Suprapubic skin (tissue), 4 donors: ENCODE measurements around the gene LYST.

ENCODE experiments used
- POLR2A ChIP-seq, 2 donors: fragments of 450-650 bp; IDR thresholded peaks; one replicate each; pipeline ENCODE4 v1.6.1; 2017; ENCODE audit warnings: antibody characterized with exemption in 2 of 2, mild to moderate bottlenecking in 2 of 2, moderate library complexity in 2 of 2
- POLR2AphosphoS5 ChIP-seq, 3 donors: sonication (generic); formaldehyde crosslinking; IDR thresholded peaks; one replicate each; pipeline ENCODE4 v1.6.1; 2017; ENCODE audit warnings: antibody characterized with exemption in 3 of 3
- TF ChIP-seq, protein P1 (sequence below), 2 donors: fragments of 200-600 bp in 1 of 2; fragments of 450-650 bp in 1 of 2; sonication (generic) in 1 of 2; IDR thresholded peaks; one replicate each; pipeline ENCODE4 v1.5.1; 2016 to 2019; ENCODE audit warnings: antibody characterized with exemption in 2 of 2, mild to moderate bottlenecking in 1 of 2, moderate library complexity in 1 of 2

- TF ChIP-seq, protein P1, sequence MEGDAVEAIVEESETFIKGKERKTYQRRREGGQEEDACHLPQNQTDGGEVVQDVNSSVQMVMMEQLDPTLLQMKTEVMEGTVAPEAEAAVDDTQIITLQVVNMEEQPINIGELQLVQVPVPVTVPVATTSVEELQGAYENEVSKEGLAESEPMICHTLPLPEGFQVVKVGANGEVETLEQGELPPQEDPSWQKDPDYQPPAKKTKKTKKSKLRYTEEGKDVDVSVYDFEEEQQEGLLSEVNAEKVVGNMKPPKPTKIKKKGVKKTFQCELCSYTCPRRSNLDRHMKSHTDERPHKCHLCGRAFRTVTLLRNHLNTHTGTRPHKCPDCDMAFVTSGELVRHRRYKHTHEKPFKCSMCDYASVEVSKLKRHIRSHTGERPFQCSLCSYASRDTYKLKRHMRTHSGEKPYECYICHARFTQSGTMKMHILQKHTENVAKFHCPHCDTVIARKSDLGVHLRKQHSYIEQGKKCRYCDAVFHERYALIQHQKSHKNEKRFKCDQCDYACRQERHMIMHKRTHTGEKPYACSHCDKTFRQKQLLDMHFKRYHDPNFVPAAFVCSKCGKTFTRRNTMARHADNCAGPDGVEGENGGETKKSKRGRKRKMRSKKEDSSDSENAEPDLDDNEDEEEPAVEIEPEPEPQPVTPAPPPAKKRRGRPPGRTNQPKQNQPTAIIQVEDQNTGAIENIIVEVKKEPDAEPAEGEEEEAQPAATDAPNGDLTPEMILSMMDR (IDR thresholded peaks at IDR 0.05): no peak
- TF ChIP-seq POLR2A (IDR thresholded peaks at IDR 0.05) (no peak), POLR2AphosphoS5 (IDR thresholded peaks at IDR 0.05) (no peak)
Observed at GRCh38 chr1:235892202-235892601, 25.5 kb upstream of the LYST start.
